Body of pancreas (tissue), 4 donors: ENCODE measurements around the gene FEV.

Experiments used
- CTCF ChIP-seq, 7 experiments: fragments of 450-650 bp in 4 of 7; fragments of 200-600 bp in 3 of 7; sonication (generic) in 3 of 7; IDR thresholded peaks; one replicate each; pipeline ENCODE4 v1.5.1; 2016 to 2019; ENCODE audit warnings: antibody characterized with exemption in 7 of 7
- POLR2A ChIP-seq, 3 donors: fragments of 450-650 bp; IDR thresholded peaks; one replicate each; pipeline ENCODE4 v1.6.1; 2016; ENCODE audit warnings: antibody characterized with exemption in 3 of 3, mild to moderate bottlenecking in 2 of 3

DNA sequence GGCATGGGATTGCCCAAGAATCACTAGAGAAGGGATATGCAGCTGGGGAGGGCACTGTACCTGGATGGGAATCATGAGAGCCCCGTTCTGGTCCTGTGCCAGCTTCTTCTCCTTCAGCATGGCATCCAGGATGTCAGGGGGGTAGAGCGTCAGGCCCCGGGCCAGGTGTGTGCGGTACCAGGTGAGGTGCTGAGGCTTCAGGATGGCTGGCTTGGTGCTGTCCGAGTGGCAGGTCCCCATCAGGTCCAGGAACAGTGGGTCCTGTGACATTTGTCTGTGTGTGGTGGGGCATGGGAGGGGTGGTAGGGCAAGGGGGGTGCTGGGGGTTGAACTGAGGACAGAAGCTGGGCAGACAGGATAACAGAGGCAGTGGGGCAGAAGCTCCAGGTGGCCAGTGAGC is 43.2 kb upstream of the FEV start:
- TF ChIP-seq CTCF (IDR thresholded peaks at IDR 0.05) (no peak), POLR2A (IDR thresholded peaks at IDR 0.05) (no peak)
